Activated CD4-positive, alpha-beta T cell treated with anti-CD3 and anti-CD28 coated beads, Interleukin-2, amount 50 U/mL, for 4 hours (primary cell): ENCODE measurements around the gene ATP6V1C2.
"Not testable (repeated sequence)": the region's sequence is repeated elsewhere in the genome, so short reads cannot be mapped to it uniquely, and the experiment has no call there.

Source experiments
- DNase-seq, 2 experiments: peaks; one replicate each; pipeline ENCODE4 v3.0.0-alpha.2; 2020

Gene ATP6V1C2

DNA sequence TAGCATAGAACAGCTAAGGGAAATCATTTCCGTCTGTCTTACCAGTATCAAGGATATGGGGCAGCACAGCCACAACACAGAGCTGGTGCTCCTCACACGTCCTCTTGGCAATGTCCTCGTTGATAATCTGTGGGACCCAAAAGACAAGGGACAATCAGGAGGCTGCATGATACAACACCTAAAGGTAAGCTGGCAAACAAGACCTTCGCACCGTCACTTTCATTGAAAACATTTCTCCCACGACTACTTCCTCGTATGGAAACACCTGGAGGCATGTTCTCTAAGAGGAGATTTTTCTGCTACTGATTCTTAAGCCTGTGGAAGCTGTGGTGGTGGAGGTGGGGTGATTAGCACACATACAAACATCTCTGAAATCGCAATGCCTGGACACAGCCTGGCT is 67.4 kb downstream of the ATP6V1C2 start:
- no peak for DNase-seq

DNA sequence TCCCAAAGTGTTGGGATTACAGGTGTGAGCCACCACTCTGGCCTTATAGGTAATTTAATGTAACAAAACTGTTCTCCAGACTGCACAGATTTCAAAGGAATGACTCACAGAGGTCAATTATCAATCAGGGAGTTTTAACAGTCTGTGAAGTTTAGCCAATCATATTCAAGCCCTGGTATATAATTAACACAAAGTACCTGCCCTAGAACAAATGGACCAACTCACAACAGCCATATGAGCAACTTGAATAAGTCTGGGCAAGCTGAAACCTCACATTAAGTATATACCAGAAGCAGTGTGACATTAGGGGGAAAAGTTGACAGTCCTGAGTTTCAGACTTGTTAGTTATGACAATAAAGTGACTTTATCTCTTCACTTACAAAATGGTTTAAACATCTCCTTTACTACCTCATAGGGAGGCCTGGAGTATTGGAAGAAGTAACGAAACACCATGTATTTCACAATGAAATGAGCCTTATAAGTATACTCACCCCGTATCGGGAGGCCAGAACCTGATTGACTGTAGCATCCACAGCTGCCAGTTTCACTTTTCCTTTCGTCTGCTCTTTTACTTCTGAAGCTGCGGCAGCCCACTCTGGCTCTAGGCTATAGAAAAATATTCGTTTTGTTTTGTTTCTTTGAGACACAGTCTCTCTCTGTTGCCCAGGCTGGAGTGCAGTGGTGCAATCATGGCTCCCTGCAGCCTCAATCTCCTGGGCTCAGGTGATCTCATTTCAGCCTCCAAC is 69.0 kb downstream of the ATP6V1C2 start:
- DNase-seq = peak in 1 of 2 experiments; percentile 13

DNA sequence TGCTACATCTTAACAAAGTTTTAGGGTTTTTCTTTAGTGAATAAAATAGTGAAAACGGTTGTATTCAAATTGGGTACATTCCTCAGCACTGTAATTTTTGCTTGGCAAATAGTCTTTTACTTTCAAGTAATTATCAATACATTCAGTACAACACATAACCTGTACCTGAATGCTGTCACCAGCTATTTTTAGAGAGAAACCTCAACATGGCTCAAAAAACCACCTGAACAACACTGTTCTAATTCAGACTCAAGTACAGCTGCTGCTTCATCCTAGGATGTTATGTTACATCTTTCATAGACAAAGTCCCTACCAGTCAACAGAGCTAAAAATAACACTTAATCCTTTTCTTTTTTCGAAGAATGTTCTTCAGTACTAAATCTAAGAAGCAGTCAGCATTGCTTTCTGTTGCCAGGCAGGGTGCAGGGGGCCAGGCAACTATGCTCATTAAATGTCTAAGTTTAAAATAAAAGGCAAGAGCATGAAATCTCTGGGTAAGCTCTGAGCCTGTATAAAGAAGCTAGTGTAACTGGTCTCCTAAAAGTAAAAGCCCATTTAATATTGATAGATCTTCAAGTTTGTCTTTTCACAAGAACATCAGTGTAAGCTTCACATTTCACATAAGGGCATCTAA is 70.7 kb downstream of the ATP6V1C2 start:
- DNase-seq = no peak

DNA sequence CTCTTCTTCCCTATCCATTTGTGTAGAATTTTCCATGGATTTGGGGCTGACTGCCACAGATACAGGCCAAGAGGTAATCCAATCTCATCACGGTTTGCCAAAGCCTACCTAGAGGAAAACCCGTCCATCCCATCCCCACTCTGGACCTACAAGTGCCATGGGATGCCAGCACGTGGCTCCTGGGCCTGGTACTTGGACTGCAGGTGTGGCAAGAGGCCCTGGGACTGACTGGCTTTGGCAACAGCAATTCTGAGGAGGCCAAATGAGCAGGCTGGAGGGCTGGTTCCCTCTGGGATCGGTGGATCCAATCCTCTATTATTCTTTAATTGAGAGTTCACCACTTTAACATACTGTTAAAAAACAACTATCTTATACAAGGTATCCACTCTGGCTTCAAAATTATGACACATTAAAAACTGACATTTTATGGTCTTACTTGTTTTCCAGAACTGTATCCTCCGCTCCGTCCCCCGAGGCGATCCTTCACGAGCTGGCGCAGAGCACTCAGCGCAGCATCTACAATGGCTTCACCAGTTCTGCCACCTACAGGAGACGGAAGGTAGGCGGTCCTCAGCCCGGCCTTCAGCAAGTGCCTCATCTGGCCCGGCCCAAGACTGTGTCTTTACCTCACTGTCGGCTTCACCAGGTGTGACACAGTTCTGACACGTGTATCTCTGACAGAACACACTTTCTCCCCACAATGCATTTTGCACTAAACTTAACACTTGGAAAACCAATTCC is 71.4 kb downstream of the ATP6V1C2 start:
- no peak for DNase-seq

DNA sequence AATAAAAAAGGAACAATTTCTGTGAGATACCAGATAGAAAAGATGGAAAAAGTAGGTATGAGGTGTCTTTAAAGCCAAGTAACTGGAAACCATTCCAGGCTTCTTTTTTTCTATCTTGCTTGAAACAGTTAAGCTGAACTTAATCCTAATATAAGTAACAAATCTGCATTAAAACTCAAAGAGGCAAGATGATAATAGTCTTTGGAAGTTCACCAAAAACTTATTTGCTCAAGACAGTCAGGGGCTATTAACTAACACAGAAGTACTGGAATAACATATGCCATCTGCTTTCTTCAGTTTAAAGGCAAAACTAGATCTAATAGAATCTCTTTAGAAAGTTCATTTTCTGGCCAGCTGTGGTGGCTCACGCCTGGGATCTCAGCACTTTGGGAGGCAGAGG is 72.4 kb downstream of the ATP6V1C2 start:
- DNase-seq = no peak

DNA sequence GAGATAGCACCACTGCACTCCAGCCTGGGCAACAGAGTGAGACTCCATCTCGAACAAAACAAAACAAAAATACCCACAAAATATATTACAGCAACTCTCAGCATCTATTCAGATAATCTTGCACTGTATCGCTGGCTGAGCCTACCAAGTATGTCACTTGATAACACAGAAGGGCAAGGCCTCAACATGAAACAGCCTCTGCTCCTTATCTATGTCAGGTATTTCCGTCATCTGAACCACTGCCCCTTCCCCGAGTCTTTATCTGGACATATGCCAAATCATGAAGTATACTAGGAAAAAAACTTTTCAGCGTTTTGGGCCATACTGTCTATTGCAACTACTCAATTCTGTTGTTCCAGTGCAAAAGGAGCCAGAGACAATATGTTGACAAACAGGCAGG is 73.4 kb downstream of the ATP6V1C2 start:
- DNase-seq = no peak

DNA sequence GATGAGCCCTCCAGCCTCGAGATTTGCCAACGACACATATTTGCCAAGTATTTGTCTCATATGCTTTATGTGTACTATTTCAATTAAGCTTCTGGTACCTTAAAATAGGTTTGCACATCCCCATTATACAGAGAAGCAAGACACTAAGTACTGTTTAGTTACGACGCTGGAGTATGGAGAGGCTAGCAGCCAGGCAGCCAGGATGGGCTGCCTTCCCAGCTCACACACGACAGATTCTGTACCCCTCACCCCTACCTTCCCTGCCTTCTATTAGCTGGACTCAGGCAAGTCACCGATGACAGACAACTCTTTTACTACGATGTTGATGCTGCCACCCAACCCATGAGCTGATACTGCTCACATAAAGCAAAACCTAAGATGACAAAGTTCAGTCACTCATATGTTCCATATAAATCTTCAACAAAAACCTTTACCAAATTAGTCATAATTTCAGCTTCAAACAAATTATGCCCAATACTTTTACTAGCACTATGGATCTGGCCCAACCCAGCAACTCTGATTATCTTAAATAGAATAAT is 74.1 kb downstream of the ATP6V1C2 start:
- no peak for DNase-seq

DNA sequence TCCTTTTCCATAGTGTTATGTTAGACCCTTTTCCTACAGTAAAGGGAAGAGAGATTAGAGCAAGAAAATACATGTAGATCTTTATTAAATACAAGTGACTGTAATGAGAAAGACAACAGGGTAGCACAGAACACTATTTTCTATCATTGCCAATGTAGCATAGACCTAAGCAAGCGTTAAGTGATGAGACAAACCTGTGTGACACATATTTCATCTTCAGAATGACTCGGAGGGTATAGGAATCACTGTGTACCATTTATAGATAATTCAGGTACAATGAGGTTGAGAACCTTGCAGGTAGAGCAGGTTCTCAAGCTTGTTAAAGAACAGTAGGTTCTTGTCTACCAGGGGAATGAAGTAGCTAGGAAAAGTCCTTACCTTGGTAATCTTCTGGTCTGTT is 75.3 kb downstream of the ATP6V1C2 start:
- no peak for DNase-seq

DNA sequence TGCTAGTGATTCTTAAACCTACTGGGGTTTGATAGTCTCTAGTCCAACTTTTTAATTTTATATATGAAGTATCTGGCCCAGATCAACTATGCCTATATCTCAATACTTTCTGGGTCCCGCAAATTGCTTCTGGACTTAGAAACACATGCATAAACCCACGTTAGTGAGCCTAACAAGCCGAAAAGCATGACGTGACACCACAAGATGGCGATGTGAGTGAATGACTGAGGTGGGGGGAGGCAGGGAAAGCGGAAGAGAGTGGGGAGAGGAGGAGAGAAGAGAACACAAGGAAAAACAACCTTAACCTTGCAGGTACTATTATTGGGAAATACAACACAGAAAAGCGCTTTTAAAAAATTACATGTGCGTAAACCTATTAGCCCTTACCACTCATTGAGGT is 77.4 kb downstream of the ATP6V1C2 start:
- no peak for DNase-seq

DNA sequence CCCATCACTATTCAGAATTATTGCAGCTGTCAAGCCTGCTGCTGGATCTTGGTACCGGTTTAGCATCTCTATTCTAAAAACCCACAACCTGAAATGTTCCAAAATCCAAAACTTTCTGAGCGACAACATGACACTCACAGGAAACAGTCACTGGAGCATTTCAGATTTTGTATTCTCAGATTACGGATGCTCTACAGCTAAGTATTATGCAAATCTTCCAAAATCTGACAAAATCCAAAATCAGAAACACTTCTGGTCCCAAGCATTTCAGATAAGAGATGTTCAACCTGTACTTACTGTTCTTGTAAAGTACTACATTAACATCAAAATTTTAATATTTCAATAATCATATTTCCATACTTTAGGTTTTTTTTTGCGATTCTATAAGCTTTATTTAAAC is 78.7 kb downstream of the ATP6V1C2 start:
- DNase-seq = no peak

DNA sequence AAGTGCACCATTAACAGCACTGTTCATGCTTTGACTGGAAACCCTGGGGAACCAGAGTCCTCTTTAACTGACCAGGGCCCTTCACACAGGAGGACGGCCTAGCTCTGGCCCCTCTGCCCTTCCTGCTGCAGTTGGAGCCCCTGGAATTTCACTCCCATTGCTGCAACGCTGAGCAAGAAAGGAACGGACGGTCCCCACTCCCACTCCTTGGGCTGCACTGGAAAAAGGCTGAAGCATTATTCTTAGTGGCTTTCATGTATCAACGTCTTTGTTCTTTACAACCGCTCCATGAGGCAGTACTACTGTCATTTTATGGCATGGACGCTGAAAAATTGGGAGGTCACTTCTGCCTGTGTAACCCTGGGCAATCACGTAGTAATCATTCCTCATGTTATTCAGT is 81.2 kb downstream of the ATP6V1C2 start:
- DNase-seq = no peak

DNA sequence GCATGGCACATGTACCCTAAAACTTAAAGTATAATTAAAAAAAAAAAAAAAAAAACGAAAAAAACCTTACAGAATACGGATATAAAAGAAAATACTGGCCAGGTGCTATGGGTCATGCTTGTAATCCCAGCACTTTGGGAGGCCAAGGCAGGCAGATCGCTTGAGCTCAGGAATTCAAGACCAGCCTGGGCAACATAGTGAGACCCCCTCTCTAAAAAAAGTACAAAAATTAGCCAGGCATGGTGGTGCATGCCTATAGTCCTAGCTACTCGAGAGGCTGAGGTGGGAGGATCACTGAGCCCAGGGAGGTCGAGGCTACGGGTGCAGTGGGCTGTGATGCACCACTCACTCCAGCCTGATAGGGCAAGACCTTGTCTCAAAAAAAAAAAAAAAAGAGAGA is 84.6 kb downstream of the ATP6V1C2 start:
- not testable (repeated sequence) for DNase-seq

DNA sequence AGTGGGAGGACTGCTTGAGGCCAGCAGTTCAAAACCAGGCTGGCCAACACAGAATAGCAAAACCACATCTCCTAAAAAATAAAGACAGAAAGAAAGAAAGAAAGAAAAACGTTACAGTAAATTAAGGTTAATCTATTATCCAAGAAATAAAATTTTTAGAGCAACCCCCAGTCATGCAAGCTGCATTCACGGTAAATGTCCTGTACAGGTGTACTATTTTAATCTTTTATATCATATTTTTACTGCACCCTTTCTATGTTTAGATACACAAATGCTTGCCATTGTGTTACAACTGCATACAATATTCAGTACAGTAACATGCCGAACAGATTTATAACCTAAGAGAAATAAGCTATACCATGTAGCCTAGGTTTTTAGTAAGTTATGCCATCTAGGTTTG is 85.1 kb downstream of the ATP6V1C2 start:
- DNase-seq = no peak

DNA sequence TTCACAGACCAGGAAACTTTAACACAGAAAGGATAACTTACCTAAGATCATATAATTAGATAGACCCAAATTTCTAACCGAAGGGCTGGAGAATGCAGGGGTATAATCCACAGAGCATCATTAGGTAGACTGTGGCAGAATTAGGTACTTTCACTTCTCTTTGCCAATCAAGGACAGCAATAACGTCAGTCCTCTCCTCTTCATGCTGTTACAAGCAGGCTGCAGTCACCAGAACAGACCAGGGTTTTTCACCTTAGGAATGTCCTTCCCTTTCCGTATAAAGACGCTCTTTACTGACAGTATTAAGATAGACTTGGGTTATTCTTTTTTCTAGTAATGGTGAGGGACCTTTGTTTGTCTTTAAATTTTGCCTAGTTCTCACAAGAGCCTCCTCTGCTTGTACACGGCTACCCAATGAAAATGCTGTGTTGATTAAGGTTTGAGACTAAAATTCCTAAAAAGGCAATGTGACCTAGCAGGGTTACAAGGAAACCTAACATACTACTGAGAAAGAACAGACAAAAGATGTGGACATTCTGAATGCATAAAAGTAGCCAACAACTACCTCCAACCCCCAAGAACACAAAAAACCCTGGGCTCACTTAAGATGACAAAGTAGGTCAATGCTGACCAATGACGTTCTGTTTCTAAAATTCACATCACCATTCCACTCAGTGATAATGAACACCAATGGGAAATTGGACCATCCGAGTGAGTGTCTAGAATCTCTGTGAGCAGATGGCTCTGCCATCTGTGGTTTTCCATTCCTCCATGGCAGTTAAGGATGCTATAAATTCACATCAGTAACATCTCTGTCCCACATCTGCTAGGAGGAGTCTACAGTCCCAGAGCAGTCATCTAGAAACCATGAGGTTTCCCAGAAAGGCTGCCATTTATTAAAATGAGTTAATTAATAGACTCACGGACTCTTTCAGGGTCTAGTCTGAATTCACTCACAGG is 89.1 kb downstream of the ATP6V1C2 start:
- DNase-seq = no peak

DNA sequence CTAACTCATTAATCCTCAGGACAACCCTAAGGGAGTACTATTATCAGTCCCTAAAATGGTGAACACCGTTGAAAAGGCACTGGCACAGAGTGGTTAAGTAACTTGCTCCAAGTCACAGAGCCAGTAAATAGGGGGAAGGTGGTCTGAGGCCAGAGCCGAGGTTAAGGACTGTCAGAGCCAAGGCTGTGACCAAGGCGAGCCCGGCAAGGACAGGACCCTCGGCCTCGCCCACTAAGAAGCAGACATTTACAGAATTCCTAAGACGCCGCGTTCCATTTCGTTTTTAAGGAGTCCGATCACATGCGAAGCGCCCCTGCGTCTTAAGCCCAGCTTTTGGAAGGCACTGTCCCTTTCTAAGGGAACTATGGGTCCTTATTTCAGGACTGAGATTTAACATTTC is 90.1 kb downstream of the ATP6V1C2 start:
- DNase-seq = no peak

DNA sequence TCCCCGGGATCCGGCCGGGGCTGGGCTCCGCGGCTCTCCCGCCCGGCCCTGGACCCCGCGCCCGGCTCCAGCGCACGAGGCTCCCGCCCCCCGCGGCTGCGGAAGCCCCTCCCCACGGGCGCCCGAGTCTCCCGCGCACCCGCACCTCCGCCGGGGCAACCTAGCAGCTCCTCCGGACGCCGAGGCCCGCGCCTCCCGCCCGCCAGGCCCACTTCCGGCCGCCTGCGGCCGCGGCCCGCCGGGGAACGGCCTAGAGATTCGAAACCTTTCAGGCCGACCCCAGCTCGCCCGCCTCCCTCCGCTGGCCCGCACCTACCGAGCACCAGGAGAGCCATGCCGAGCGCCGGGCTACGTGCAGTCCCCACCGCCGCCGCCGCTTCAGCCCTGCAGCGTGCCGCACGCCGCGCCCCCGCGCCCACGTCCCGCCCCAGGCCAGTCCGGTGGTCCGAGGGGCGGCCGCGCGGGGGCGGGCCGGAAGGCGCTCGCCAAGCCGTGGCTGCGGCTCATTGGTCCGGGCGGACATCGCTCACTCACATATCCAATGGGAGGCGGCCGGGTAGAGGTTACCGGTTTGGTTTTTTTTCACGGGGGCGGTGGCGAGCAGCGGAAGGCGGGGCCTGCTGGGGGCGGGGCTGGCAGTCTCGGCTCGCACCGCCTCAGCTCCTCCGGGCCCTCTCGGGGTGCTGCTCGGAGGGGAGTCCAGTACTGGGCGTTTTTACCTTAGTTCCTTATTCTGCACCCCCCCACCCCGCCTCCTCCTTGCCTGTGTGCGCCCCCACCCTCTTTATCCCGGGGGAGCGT is 91.1 kb downstream of the ATP6V1C2 start, which contains the start of gene PDIA6:
Gene PDIA6 (minus strand): TSS at position 424 of the 801 bp plus-strand sequence. CDS start 89 bp downstream, at position 335.
- DNase-seq = peak; percentile 90 to 91

DNA sequence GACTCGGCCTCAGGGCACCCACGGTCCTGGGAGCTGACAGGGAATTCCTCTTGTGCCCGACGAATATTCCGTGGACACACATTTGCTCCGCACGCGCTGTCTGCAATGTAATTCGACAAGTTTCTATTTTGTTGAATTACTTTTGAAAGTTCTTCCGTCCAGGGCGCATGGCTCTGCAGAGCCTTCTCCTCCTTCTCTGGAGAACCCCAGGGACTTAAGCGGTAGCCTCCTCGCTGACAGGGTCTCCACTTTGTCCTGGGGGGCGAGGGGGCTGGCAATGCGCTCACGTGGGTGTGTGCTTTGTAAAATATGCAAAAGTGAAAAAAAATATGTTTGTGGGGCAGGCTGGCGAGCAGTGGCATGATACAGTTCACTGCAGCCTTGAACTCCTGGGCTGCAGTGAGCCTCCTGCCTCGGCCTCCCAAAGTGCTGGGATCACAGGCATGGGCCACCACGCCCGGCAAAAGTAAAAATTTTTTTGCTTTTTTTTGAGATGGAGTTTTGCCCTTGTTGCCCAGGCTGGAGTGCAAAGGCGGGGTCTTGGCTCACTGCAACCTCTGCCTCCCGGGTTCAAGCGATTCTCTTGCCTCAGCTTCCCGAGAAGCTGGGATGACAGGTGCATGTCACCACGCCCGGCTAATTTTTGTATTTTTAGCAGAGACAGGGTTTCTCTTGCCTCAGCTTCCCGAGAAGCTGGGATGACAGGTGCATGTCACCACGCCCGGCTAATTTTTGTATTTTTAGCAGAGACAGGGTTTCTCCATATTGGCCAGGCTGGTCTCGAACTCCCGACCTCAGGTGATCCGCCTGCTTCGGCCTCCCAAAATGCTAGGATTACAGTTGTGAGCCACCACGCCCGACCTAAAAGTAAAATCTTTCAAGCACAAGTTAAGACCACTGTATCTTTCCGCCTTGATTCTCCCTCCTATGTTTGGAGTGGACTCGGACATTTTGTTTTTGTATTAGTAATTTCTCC is 92.0 kb downstream of the ATP6V1C2 start:
- not testable (repeated sequence) for DNase-seq

DNA sequence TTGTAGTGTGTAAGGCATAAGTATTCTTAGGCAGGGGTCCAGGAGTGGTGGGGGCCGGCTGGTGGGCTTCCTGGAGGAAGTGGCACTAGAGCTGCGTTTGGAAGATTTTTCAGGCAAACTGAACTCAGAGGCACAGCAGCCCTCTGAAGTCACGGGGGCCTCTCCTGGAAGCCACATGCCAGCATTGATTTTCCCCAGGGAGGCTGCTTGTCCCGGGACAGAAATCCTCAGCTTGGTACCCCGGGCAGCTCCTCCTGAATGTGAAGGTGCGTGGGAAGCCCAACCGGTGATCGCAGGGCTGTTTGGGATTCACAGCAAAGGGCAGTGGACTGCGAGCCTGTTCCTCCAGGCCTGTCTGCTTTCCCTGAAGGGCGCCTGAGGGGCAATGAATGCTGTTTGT is 92.7 kb downstream of the ATP6V1C2 start:
- no peak for DNase-seq

DNA sequence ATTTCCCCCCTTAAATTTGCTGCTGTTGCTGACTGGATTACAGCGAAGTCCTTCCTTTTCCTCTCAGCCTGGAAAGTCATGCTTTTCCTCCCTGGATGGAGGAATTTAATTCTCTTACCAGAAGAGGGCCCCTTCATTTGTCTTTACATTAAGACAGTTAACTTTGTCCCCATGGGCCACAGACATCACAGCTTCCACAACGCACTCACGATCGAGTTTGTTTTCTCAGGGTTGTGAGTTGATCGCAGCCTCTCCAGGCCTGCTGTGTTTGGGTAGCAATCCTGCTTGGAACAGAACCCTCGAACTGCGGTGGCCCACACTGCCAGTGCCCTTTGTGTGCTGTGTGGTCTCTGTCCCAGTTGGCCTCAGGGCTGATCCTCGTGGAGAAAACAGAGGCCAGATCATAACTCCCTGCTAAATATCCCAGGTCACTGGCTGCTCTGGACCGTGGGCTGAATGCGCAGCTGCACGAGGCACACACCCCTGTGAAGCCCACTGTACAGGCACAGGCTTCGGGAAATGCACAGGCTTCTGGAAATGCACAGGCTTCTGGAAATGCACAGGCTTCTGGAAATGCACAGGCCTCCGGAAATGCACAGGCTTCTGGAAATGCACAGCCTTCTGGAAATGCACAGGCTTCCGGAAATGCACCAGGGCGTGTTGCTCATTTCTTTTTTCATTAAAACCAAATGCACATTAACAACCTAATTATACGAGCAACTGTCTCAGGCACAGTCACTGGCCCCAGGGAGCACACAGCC is 93.3 kb downstream of the ATP6V1C2 start:
- DNase-seq = no peak
